Lower leg skin (tissue), 4 donors: ENCODE data around the gene ORMDL2. TPM values are rescaled to one million over a fixed set of nuclear protein-coding genes. Genes with fewer than 3 reads are reported as not detected.

Experiments used
- DNase-seq, 2 donors: peaks; one replicate each; pipeline ENCODE4 v3.0.0-alpha.2; 2019; ENCODE audit warnings: low spot score in 2 of 2
- H3K4me3 ChIP-seq: fragments of 200-600 bp; sonication (generic); 2 replicates; pipeline ENCODE4 v1.5.1; 2017; ENCODE audit warnings: mild to moderate bottlenecking, low read depth; ENCODE audit not compliant: poor library complexity, severe bottlenecking
- POLR2A ChIP-seq, 2 donors: fragments of 450-650 bp; IDR thresholded peaks; one replicate each; pipeline ENCODE4 v1.6.1; 2016 to 2017; ENCODE audit warnings: antibody characterized with exemption in 2 of 2, mild to moderate bottlenecking in 1 of 2, moderate library complexity in 1 of 2
- WGBS, 2 donors: methylation state at CpG; one replicate each; pipeline ENCODE4 v1.1.5; 2018; 5-methylcytosine and 5-hydroxymethylcytosine counted together
- intact Hi-C: fragments of 100-400 bp; cut with DNase I; formaldehyde crosslinking; loops from one replicate; pipeline ENCODE4 v1.15.0; 2023; ENCODE audit warnings: low total_unique reads
- total RNA-seq, 4 donors: library from RNA; depleted of rRNA; stranded (reverse); fragments of >200 nt; gene quantifications; one replicate each; pipeline ENCODE4 v1.1.0, GENCODE V29; 2016
- TF ChIP-seq, protein P1 (sequence below), 3 donors: fragments of 450-650 bp; IDR thresholded peaks; one replicate each; pipeline ENCODE4 v1.5.1; 2016; ENCODE audit warnings: antibody characterized with exemption in 3 of 3, mild to moderate bottlenecking in 3 of 3, moderate library complexity in 2 of 3

ORMDL2 gene, protein sequence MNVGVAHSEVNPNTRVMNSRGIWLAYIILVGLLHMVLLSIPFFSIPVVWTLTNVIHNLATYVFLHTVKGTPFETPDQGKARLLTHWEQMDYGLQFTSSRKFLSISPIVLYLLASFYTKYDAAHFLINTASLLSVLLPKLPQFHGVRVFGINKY
- 10 to 100 TPM; 10.7 to 21.5 (median 17.8) TPM for total RNA-seq

DNA sequence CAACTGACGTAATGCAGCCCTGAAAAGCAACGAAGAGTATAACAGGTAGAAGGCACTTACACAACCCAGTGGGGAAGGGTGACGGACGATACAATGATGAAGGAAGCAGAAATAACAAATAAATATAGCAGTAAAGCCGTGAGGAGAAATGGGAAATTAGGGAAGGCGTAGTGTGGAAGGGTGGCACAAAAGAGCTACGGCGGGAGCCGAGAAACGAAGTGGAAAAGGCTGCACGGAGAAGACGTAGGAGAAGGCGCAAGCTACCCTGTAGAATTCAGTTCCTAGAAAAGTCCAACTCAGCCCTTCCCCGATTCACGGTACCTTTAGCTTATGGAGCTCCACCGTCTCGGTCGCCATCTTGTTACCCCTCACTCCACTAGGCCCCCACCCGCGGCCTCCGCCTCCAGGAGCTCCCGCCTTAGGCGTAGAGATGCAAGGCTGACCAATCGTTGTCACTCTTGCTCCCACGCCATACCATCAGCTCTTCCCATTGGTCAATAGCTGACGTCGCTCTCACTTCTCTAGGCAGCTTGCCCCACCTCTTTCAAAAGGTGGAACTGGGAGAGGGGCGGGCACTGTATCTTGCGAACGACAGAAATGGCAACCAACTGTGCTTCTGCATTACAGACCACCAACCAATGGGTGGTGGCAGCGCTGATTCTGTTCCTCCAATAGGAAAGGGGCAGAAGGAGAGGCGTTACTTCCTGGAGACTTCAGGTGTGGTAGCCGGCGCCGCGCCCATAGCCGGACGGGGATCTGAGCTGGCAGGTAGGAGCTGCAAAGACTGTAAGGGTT, at the start of gene ORMDL2, which contains the start of gene SARNP:
Gene ORMDL2 (plus strand): TSS at position 697 of the 795 bp plus-strand sequence. CDS start 959 bp downstream, outside the sequence.
Gene SARNP (minus strand): TSS at position 380 of the 795 bp plus-strand sequence. CDS start 23 bp downstream, at position 357.
- intact Hi-C loops, result no loop called here
- no peak for TF ChIP-seq POLR2A (IDR thresholded peaks at IDR 0.05)
- TF ChIP-seq, protein P1, sequence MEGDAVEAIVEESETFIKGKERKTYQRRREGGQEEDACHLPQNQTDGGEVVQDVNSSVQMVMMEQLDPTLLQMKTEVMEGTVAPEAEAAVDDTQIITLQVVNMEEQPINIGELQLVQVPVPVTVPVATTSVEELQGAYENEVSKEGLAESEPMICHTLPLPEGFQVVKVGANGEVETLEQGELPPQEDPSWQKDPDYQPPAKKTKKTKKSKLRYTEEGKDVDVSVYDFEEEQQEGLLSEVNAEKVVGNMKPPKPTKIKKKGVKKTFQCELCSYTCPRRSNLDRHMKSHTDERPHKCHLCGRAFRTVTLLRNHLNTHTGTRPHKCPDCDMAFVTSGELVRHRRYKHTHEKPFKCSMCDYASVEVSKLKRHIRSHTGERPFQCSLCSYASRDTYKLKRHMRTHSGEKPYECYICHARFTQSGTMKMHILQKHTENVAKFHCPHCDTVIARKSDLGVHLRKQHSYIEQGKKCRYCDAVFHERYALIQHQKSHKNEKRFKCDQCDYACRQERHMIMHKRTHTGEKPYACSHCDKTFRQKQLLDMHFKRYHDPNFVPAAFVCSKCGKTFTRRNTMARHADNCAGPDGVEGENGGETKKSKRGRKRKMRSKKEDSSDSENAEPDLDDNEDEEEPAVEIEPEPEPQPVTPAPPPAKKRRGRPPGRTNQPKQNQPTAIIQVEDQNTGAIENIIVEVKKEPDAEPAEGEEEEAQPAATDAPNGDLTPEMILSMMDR (IDR thresholded peaks at IDR 0.05), result no peak
- peak; percentile 99 to 100 for DNase-seq
- peak within 1 kb of the TSS; percentile 67 for H3K4me3 ChIP-seq
- WGBS, 2 donors, result 0 to 1% methylated on average over 38 of the region's 38 CpGs

- no peak for DNase-seq
- TF ChIP-seq, protein P1 (IDR thresholded peaks at IDR 0.05), result no peak
- TF ChIP-seq POLR2A (IDR thresholded peaks at IDR 0.05), result no peak
- intact Hi-C loops, result no loop called here
- no peak overlapping the region for H3K4me3 ChIP-seq
- WGBS, 2 donors, result 70 to 72% methylated on average over 6 of the region's 6 CpGs
These were observed 46.1 kb upstream of the ORMDL2 start for GRCh38 chr12:55771736-55772135.

DNA sequence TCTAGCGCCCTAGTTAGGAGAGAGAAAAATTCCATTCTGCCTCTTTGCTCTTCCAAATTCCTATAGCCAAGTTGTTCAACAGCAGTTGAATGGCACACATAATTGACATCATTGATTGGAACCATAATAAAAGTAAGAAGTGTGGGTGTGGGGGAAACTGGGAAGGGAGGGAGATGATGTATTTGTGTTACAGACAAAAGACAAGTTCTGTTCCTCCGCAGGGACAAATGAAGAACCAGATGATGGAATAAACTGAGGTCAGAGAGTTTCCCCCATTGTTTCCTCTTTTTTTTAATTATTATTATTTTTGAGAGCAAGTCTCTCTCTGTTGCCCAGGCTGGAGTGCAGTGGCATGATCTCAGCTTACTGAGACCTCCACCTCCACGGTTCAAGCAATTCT, 40.0 kb upstream of the ORMDL2 start:
- intact Hi-C loops, result no loop called here
- TF ChIP-seq POLR2A (IDR thresholded peaks at IDR 0.05), result no peak
- TF ChIP-seq, protein P1 (IDR thresholded peaks at IDR 0.05), result no peak
- WGBS, 2 donors, result 89 to 94% methylated on average over 3 of the region's 3 CpGs

DNA sequence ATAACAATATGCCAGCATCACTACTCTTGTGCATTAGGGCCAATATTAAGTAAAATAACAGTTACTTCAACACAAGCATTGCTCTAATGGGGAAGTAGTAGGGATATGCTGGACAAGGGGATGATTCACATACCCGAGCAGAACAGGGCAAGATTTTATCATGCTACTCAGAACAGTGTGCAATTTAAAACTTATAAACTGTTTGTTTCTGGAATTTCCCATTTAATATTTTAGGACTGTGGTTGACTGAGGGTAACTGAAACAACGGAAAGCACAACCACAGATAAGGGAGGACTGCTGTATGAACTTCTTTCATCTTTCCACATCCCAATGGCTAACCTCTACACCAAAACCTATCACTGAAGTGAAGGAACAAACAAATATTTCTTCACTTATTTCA, 37.2 kb upstream of the ORMDL2 start:
- TF ChIP-seq, protein P1 (IDR thresholded peaks at IDR 0.05), result no peak
- no peak for TF ChIP-seq POLR2A (IDR thresholded peaks at IDR 0.05)
- no peak overlapping the region for H3K4me3 ChIP-seq
- intact Hi-C loops, result no loop called here
- WGBS, 2 donors, result 68 to 77% methylated on average over 2 of the region's 2 CpGs
- no peak for DNase-seq

More for the DNA sequence above, 40.0 kb upstream of the ORMDL2 start:
- no peak overlapping the region for H3K4me3 ChIP-seq
- no peak for DNase-seq

GRCh38 chr12:55788546-55788945, 29.3 kb upstream of the ORMDL2 start:
- TF ChIP-seq, protein P1 (IDR thresholded peaks at IDR 0.05), result no peak
- TF ChIP-seq POLR2A (IDR thresholded peaks at IDR 0.05), result no peak
- intact Hi-C loops, result no loop called here
- WGBS, 2 donors, result 88 to 97% methylated on average over 7 of the region's 7 CpGs
- no peak for DNase-seq
- no peak overlapping the region for H3K4me3 ChIP-seq
